Activated CD8-positive, alpha-beta T cell treated with anti-CD3 and anti-CD28 coated beads for 36 hours (primary cell): ENCODE data around the gene NKTR. TPM values are rescaled to one million over a fixed set of nuclear protein-coding genes. Genes with fewer than 3 reads are reported as not detected.

Experiments used
- ATAC-seq: fragments of 200-7000 bp; cut with Tn5 transposase; one replicate; pipeline ENCODE4 v1.10.0; 2021; ENCODE audit warnings: mild to moderate bottlenecking, moderate library complexity
- CTCF ChIA-PET: fragments of 350-600 bp; sonication (Branson Sonifier 250); formaldehyde crosslinking; loops from one replicate; lab custom pipeline; 2021; ENCODE audit warnings: antibody characterized with exemption; lab: Charles Lee
- POLR2A ChIA-PET: fragments of 350-600 bp; sonication (Branson Sonifier 250); formaldehyde crosslinking; loops from one replicate; lab custom pipeline; 2021; ENCODE audit warnings: antibody characterized with exemption; lab: Charles Lee
- DNase-seq: peaks from one replicate; pipeline ENCODE4 v3.0.0-alpha.2; 2020
- H3K27ac Mint-ChIP-seq: one replicate; pipeline ENCODE4 v1.8.0; 2021; ENCODE audit warnings: mild to moderate bottlenecking, mixed read lengths
- H3K27me3 Mint-ChIP-seq: one replicate; pipeline ENCODE4 v1.8.0; 2021; ENCODE audit warnings: mixed read lengths
- H3K36me3 Mint-ChIP-seq: one replicate; pipeline ENCODE4 v1.8.0; 2021; ENCODE audit warnings: low read depth, mixed read lengths
- H3K4me1 Mint-ChIP-seq: one replicate; pipeline ENCODE4 v1.8.0; 2021; ENCODE audit warnings: low read depth, mixed read lengths
- H3K4me3 Mint-ChIP-seq: one replicate; pipeline ENCODE4 v1.8.0; 2021; ENCODE audit warnings: mild to moderate bottlenecking, moderate library complexity, mixed read lengths
- H3K9me3 Mint-ChIP-seq: one replicate; pipeline ENCODE4 v1.8.0; 2021; ENCODE audit warnings: mixed read lengths
- CTCF ChIP-seq: fragments of 200-600 bp; IDR thresholded peaks from one replicate; pipeline ENCODE4 v1.8.0; 2022; ENCODE audit warnings: antibody characterized with exemption, mild to moderate bottlenecking
- intact Hi-C: fragments of 100-400 bp; cut with micrococcal nuclease; formaldehyde crosslinking; loops from one replicate; pipeline ENCODE4 v1.10.0; 2022
- total RNA-seq, 2 experiments: library from RNA; stranded (reverse); gene quantifications; one replicate each; pipeline ENCODE4 v1.2.3, GENCODE V29; 2021

Gene NKTR
- total RNA-seq, 2 experiments from 2014 or later: 63.4 to 65.9 TPM

DNA sequence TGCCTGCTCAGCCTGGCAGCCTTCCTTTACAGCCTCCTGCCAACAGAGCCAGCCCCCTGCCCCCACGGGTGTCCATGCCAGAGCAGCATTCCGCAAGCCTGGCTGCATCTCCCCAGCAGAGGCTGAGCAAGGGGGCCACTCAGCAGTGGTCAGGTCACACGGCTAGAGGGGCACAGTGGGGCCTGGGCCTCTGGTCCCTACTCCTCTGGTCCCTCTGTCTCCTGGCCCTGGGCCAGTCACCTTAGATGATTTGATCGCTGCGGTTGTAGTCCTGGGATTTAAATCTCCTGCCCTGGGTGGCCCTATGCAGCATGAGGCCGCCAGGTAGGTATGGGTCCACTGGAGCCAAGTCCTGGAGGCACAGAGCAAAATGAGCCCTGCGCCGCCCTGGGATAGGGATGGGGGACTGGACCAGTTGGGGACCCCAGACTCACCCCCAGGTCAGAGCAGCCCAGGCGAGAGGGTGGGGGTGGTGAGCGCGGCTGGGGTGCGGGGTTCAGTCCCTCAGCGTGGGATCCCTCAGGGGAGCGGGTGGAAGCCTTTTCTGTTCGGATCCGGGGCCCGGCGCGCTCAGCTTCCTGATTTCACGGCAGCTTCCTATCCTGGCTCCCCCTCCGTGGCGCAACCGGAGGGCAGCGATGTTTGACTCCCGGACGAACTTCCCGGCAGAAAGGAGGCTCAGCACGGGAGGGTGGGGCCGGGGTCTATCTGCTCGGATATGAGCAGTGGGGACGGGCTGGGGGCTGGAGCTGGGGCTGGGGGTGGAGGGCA is 53.3 kb downstream of the NKTR start, which contains the start of gene ZBTB47:
Gene ZBTB47 (plus strand): TSS at position 138 of the 771 bp plus-strand sequence. CDS start 4,659 bp downstream, outside the sequence.
- TF ChIP-seq CTCF: no peak
- intact Hi-C loops: no loop called here
- CTCF ChIA-PET: interaction anchor here (0.7 to 1.4 kb wide), 3 partner anchors 12 to 128 kb away, joined by 3 to 4 read pairs (median 3); no protein-coding TSS in a partner anchor

DNA sequence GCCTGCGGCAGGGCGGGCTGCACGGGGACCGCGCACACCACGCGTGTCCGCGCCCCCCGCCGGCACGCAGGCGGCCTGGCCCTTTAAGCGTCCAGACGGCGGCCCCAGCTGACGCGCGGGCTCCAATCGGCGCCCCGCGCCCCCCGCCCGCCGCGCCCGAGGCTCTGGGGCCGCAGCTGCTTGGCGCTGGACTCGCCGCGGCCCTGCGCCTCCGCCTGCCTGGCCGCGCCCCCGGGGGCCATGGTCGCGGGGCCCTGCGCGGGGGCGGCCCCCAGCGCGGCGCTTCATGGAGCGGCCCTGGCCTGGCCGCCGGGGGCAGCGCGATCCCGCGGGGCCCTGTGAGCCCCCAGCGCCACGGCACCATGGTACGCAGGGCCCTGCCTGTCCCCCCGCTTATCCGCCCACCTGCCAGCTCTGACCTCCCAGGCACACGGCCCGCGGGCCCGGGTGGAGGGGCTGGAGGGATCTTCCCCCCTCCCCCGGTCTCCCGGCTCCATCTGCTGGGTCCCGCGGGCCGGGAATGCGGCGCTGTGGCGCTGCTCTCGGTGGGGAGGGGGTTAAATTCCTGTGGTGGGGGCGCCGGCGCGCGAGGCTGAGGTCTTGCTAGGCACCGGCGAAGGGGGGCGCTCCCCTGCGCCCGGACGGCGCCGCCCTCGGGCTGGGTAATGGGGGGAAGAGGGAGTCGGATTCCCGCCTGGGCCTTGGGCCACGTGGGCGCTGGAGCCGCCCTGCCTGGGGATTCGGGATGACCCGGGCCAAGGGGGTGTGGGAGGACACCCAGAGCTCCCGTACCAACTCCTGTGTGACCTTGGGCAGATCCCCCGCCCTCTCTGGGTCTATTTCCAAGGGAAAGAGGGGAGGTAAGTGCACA is 54.1 kb downstream of the NKTR start:
- intact Hi-C loops: no loop called here
- ChIA-PET CTCF (interaction anchor here (1.4 kb wide), 1 partner anchor 91 kb away, joined by 4 read pairs; no protein-coding TSS in a partner anchor), POLR2A (interaction anchor here (0.6 to 1.1 kb wide), 2 partner anchors 13 to 14 kb away, joined by 3 read pairs; no protein-coding TSS in a partner anchor)
- no peak for TF ChIP-seq CTCF
- Mint-ChIP-seq H3K9me3 (no peaks in the 10 kb centered on the region), H3K4me3 (peak overlapping the region; percentile 47), H3K36me3 (no peaks in the 10 kb centered on the region), H3K4me1 (peaks cover 6% of the 10 kb centered on the region), H3K27ac (no peak overlapping the region), H3K27me3 (peaks cover 5% of the 10 kb centered on the region)
- ATAC-seq (peak; percentile 50), DNase-seq (no peak)

More for the DNA sequence above, 53.3 kb downstream of the NKTR start, which contains the start of gene ZBTB47:
- Mint-ChIP-seq H3K4me3 (peak within 1 kb of the TSS; percentile 71), H3K27me3 (peaks cover 5% of the 10 kb centered on the region), H3K36me3 (no peaks in the 10 kb centered on the region), H3K27ac (no peak within 1 kb of the TSS), H3K4me1 (peaks cover 6% of the 10 kb centered on the region), H3K9me3 (no peaks in the 10 kb centered on the region)
- POLR2A ChIA-PET: interaction anchor here (1.1 kb wide), 1 partner anchor 13 kb away, joined by 3 read pairs; no protein-coding TSS in a partner anchor
- no peak for ATAC-seq
- DNase-seq: no peak

- ATAC-seq: no peak
- Mint-ChIP-seq H3K27ac (no peak overlapping the region), H3K4me3 (peak overlapping the region; percentile 47), H3K9me3 (no peaks in the 10 kb centered on the region), H3K36me3 (no peaks in the 10 kb centered on the region), H3K27me3 (peaks cover 5% of the 10 kb centered on the region), H3K4me1 (peaks cover 6% of the 10 kb centered on the region)
- intact Hi-C loops: no loop called here
- ChIA-PET POLR2A (no interaction called here), CTCF (no interaction called here)
- DNase-seq: no peak
- TF ChIP-seq CTCF: no peak
Observed at GRCh38 chr3:42655331-42655888, 54.9 kb downstream of the NKTR start.

- Mint-ChIP-seq H3K27me3 (peaks cover 5% of the 10 kb centered on the region), H3K4me1 (peaks cover 6% of the 10 kb centered on the region), H3K4me3 (no peak overlapping the region), H3K36me3 (no peaks in the 10 kb centered on the region), H3K27ac (no peak overlapping the region), H3K9me3 (no peaks in the 10 kb centered on the region)
- ATAC-seq (no peak), DNase-seq (no peak)
- ChIA-PET POLR2A (no interaction called here), CTCF (no interaction called here)
- intact Hi-C loops: no loop called here
- no peak for TF ChIP-seq CTCF
Observed at GRCh38 chr3:42655980-42656679, 55.6 kb downstream of the NKTR start.
